GM18868 (cell line): Measurements from ENCODE around the gene PAN3.
"Not testable (repeated sequence)": the region's sequence is repeated elsewhere in the genome, so short reads cannot be mapped to it uniquely, and the experiment has no call there.

Experiments
- ATAC-seq: cut with Tn5 transposase; IDR thresholded peaks from one replicate; pipeline ENCODE4 v1.9.1; 2021; ENCODE audit warnings: mild to moderate bottlenecking, moderate library complexity; ENCODE audit not compliant: unreplicated experiment

PAN3 gene

GRCh38 chr13:28131646-28132045 lies 6.7 kb upstream of the PAN3 start:
- no peak for ATAC-seq

GRCh38 chr13:28136916-28137315 lies 1.4 kb upstream of the PAN3 start:
- no peak for ATAC-seq

- ATAC-seq = no peak
Measured at GRCh38 chr13:28137596-28137995, 749 bp upstream of the PAN3 start.

GRCh38 chr13:28138756-28139470 lies 568 bp downstream of the PAN3 start:
- peak; percentile 51 for ATAC-seq

- no peak for ATAC-seq
Measured at GRCh38 chr13:28140433-28141125, 2.2 kb downstream of the PAN3 start.

GRCh38 chr13:28141542-28141941 lies 3.2 kb downstream of the PAN3 start:
- ATAC-seq = not testable (repeated sequence)

GRCh38 chr13:28145049-28145448 lies 6.7 kb downstream of the PAN3 start:
- no peak for ATAC-seq

- ATAC-seq = no peak
Measured at GRCh38 chr13:28147495-28147894, 9.2 kb downstream of the PAN3 start.

GRCh38 chr13:28159057-28159456 lies 20.7 kb downstream of the PAN3 start:
- ATAC-seq = no peak

GRCh38 chr13:28161370-28161769 lies 23.0 kb downstream of the PAN3 start:
- ATAC-seq = no peak

GRCh38 chr13:28163587-28163986 lies 25.2 kb downstream of the PAN3 start:
- no peak for ATAC-seq

- no peak for ATAC-seq
Measured at GRCh38 chr13:28166257-28166656, 27.9 kb downstream of the PAN3 start.

GRCh38 chr13:28171266-28171665 lies 32.9 kb downstream of the PAN3 start:
- no peak for ATAC-seq

- no peak for ATAC-seq
Measured at GRCh38 chr13:28172947-28173346, 34.6 kb downstream of the PAN3 start.

- ATAC-seq = no peak
Measured at GRCh38 chr13:28173793-28174192, 35.4 kb downstream of the PAN3 start.

GRCh38 chr13:28177327-28177726 lies 39.0 kb downstream of the PAN3 start:
- ATAC-seq = no peak

- no peak for ATAC-seq
Measured at GRCh38 chr13:28177877-28178276, 39.5 kb downstream of the PAN3 start.

- ATAC-seq = no peak
Measured at GRCh38 chr13:28179974-28180373, 41.6 kb downstream of the PAN3 start.

- no peak for ATAC-seq
Measured at GRCh38 chr13:28181413-28181812, 43.1 kb downstream of the PAN3 start.

GRCh38 chr13:28185256-28185655 lies 46.9 kb downstream of the PAN3 start:
- no peak for ATAC-seq

- ATAC-seq = no peak
Measured at GRCh38 chr13:28199089-28199488, 60.7 kb downstream of the PAN3 start.

- ATAC-seq = no peak
Measured at GRCh38 chr13:28204043-28204442, 65.7 kb downstream of the PAN3 start.
